ENCODE data around the gene BSPRY. TPM values are rescaled to one million over a fixed set of nuclear protein-coding genes. Genes with fewer than 3 reads are reported as not detected.
A peak's percentile ranks its signal among the peaks of the same experiment; 100 is the strongest.
"Not testable (repeated sequence)": the region's sequence is repeated elsewhere in the genome, so short reads cannot be mapped to it uniquely, and the experiment has no call there.

Gene BSPRY
- total and polyA plus RNA-seq, 2 experiments from 2014 or later, result 0.93 to 1.2 TPM

DNA sequence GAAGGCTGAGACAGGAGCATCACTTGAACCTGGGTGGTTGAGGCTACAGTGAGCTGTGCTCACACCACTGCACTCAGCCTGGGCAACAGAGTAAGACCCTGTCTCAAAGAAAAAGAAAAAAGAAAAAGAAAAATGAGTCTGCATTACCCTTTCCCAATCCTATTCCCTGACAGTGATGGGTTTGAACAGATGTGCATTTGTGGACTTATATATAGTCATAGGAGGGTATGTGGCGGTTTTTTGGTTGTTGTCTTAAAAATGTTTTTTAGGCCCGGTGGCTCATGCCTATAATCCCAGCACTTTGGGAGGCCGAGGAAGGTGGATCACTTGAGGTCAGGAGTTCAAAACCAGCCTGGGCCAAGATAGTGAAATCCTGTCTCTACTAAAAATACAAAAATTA lies 14.0 kb downstream of the BSPRY start:
- Histone ChIP-seq H3K9me3 (ENCODE audit: low read depth) (no peaks in the 10 kb centered on the region), H3K4me1 (ENCODE audit: low read depth) (no peaks in the 10 kb centered on the region), H3K27ac (no peak overlapping the region), H3K36me3 (no peaks in the 10 kb centered on the region), H3K27me3 (no peaks in the 10 kb centered on the region), H3K4me3 (no peak overlapping the region)
- TF ChIP-seq, protein P1, sequence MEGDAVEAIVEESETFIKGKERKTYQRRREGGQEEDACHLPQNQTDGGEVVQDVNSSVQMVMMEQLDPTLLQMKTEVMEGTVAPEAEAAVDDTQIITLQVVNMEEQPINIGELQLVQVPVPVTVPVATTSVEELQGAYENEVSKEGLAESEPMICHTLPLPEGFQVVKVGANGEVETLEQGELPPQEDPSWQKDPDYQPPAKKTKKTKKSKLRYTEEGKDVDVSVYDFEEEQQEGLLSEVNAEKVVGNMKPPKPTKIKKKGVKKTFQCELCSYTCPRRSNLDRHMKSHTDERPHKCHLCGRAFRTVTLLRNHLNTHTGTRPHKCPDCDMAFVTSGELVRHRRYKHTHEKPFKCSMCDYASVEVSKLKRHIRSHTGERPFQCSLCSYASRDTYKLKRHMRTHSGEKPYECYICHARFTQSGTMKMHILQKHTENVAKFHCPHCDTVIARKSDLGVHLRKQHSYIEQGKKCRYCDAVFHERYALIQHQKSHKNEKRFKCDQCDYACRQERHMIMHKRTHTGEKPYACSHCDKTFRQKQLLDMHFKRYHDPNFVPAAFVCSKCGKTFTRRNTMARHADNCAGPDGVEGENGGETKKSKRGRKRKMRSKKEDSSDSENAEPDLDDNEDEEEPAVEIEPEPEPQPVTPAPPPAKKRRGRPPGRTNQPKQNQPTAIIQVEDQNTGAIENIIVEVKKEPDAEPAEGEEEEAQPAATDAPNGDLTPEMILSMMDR (IDR thresholded peaks at IDR 0.05; ENCODE audit: low read depth, low read length), result no peak
- no peak for DNase-seq (ENCODE audit: low read depth in 1 of 2, low spot score in 1 of 2)

DNA sequence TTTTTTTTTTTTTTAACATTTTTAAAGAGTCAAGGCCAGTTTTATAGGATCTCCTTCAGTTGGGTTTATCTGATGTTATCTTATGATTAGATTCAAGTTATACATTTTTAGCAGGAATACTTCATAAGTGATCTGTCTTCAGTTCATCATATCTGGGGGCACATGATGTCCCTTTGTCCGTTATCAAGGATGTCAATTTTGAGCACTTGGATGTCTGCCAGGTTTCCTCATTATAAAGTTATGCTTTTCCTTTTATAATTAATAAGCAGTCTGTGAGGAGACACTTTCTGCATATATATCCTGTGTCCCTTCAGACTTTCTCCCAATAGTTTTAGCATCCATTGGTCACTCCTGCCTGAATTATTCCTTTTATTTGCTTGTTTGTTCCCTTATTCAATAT lies 15.6 kb downstream of the BSPRY start:
- no peaks in the 10 kb centered on the region for H3K4me1 ChIP-seq (ENCODE audit: low read depth)
- TF ChIP-seq, protein P1 (IDR thresholded peaks at IDR 0.05; ENCODE audit: low read depth, low read length), result no peak
- H3K4me3 ChIP-seq, result no peak overlapping the region
- no peak overlapping the region for H3K27ac ChIP-seq
- H3K36me3 ChIP-seq, result no peaks in the 10 kb centered on the region
- no peaks in the 10 kb centered on the region for H3K9me3 ChIP-seq (ENCODE audit: low read depth)
- no peak for DNase-seq (ENCODE audit: low read depth in 1 of 2, low spot score in 1 of 2)
- no peaks in the 10 kb centered on the region for H3K27me3 ChIP-seq

DNA sequence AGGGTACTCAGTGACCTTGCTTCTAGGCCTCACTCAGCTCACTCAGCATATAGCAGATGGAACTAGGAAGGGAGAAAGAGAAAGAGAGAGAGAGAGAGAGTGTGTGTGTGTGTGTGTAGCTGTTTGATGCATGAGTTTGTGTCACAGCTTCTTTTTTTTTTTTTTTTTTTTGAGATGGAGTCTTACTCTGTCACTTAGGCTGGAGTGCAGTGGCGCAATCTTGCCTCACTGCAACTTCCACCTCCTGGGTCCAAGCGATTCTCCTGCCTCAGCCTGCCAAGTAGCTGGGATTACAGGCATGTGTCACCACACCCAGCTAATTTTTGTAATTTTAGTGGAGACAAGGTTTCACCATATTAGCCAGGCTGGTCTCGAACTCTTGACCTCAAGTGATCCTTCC lies 16.3 kb downstream of the BSPRY start:
- peak in 1 of 2 donors; percentile 20 for DNase-seq (ENCODE audit: low read depth in 1 of 2, low spot score in 1 of 2)
- not testable (repeated sequence) for H3K4me3 ChIP-seq; H3K36me3 ChIP-seq; H3K9me3 ChIP-seq (ENCODE audit: low read depth); H3K27ac ChIP-seq; H3K4me1 ChIP-seq (ENCODE audit: low read depth); H3K27me3 ChIP-seq

DNA sequence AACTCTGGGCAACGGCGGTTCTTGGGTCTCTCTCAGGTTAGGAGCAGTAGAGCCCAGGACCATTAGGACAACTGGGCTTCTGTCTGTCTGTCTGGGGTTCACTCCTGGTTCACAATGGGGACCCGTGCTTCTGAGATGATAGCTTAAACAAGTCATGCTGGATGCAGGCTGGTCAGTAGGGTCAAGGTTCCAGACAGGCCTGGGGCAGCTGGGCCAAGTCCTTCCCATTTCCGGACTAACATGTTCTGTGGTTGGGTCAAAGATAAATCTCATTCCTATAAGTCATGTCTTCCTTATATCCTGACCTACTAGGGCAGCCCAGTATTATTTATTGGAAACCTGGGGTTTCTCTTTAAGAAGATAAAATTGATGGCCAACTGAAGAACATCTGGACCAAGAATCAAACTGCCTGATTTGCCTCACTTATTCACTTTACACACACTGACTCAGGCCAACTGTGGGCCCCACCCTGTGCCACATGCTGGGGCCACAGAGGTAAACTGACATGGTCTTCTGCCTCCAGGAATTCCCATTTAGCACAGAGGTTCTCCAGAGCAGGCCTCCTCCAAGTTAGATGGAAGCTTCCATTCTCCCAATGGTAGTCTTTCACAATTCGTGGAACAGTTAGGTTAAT lies 19.1 kb downstream of the BSPRY start:
- peaks cover 2% of the 10 kb centered on the region for H3K36me3 ChIP-seq
- no peak overlapping the region for H3K4me3 ChIP-seq
- no peaks in the 10 kb centered on the region for H3K27me3 ChIP-seq
- no peak for DNase-seq (ENCODE audit: low read depth in 1 of 2, low spot score in 1 of 2)
- no peaks in the 10 kb centered on the region for H3K9me3 ChIP-seq (ENCODE audit: low read depth)
- H3K27ac ChIP-seq, result no peak overlapping the region
- TF ChIP-seq, protein P1 (IDR thresholded peaks at IDR 0.05; ENCODE audit: low read depth, low read length), result no peak
- no peaks in the 10 kb centered on the region for H3K4me1 ChIP-seq (ENCODE audit: low read depth)

DNA sequence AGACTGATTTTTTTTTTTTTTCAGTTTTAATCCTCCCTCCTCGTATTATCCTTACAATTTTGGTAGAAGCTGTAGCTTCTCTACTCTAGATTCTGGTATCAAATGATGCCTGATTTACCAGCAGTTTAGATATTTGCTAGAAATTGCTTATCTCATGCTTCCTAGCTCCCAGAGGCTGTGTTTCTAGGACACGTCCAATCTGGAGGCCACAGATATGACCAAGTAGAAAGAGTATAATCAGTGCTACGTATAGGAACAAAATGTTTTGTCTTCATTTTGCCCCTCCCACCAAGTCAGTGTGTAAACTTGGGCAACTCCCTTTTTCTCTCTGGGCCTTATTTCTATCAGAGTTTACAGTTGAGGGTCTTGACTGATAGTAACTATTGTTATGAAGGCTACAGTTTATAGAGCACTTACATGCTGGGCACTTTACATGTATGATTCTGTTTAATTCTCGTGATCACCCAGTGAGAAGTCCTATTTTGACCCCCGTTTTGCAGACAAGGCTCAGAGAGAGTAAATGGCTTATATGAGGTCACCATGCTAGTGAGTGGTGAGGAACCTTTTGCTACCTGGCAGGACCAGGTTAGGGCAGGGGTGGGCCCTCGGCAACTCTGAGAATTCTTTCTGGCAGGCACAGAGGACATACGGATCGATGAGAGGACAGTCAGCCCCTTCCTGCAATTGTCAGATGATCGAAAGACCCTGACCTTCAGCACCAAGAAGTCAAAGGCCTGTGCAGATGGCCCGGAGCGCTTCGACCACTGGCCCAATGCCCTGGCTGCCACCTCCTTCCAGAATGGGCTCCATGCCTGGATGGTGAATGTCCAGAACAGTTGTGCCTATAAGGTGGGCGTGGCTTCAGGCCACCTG lies 19.9 kb downstream of the BSPRY start:
- TF ChIP-seq, protein P1 (IDR thresholded peaks at IDR 0.05; ENCODE audit: low read depth, low read length), result no peak
- peaks cover 7% of the 10 kb centered on the region for H3K36me3 ChIP-seq
- H3K27me3 ChIP-seq, result no peaks in the 10 kb centered on the region
- H3K4me3 ChIP-seq, result no peak overlapping the region
- no peak overlapping the region for H3K27ac ChIP-seq
- no peaks in the 10 kb centered on the region for H3K9me3 ChIP-seq (ENCODE audit: low read depth)
- DNase-seq (ENCODE audit: low read depth in 1 of 2, low spot score in 1 of 2), result no peak
- no peaks in the 10 kb centered on the region for H3K4me1 ChIP-seq (ENCODE audit: low read depth)

DNA sequence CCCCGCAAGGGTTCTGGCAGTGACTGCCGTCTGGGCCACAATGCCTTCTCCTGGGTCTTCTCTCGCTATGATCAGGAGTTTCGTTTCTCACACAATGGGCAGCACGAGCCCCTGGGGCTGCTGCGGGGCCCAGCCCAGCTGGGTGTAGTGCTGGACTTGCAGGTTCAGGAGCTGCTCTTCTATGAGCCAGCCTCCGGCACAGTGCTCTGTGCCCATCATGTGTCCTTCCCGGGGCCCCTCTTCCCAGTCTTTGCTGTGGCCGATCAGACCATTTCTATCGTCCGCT lies 20.5 kb downstream of the BSPRY start:
- no peak overlapping the region for H3K27ac ChIP-seq
- no peaks in the 10 kb centered on the region for H3K4me1 ChIP-seq (ENCODE audit: low read depth)
- H3K4me3 ChIP-seq, result no peak overlapping the region
- H3K27me3 ChIP-seq, result no peaks in the 10 kb centered on the region
- peaks cover 7% of the 10 kb centered on the region for H3K36me3 ChIP-seq
- DNase-seq (ENCODE audit: low read depth in 1 of 2, low spot score in 1 of 2), result no peak
- TF ChIP-seq, protein P1 (IDR thresholded peaks at IDR 0.05; ENCODE audit: low read depth, low read length), result no peak
- no peaks in the 10 kb centered on the region for H3K9me3 ChIP-seq (ENCODE audit: low read depth)

Data from cardiac muscle cell (in vitro differentiated cells and primary cell).